Keratinocyte (primary cell): ENCODE measurements around the gene SMPD3. TPM values are rescaled to one million over a fixed set of nuclear protein-coding genes. Genes with fewer than 3 reads are reported as not detected.

ENCODE experiments used
- DNase-seq: peaks from one replicate; pipeline ENCODE4 v3.0.0-alpha.2; 2011; ENCODE audit warnings: low read depth, missing footprints, low spot score
- FAIRE-seq: peaks from 2 replicates; lab custom pipeline; 2011; peaks lifted over from hg19 to GRCh38; lab: Jason Lieb, UNC
- H2AFZ ChIP-seq: 2 replicates; pipeline ENCODE4 v1.6.0; 2012; ENCODE audit warnings: low read length, control low read depth, inconsistent platforms; ENCODE audit not compliant: control insufficient read depth
- H3K27ac ChIP-seq: 2 replicates; pipeline ENCODE4 v1.5.1; 2011; ENCODE audit warnings: low read length; ENCODE audit not compliant: control insufficient read depth, insufficient read depth
- H3K27me3 ChIP-seq: 3 replicates; pipeline ENCODE4 v1.6.0; 2011; ENCODE audit warnings: low read length; ENCODE audit not compliant: control insufficient read depth, insufficient read depth; ENCODE audit errors: extremely low read depth
- H3K36me3 ChIP-seq, 2 experiments: 2 replicates in 1 of 2; 3 replicates in 1 of 2; pipeline ENCODE4 v1.5.1; 2011; ENCODE audit warnings: low read length in 2 of 2, mild to moderate bottlenecking in 1 of 2; ENCODE audit not compliant: control insufficient read depth in 2 of 2, insufficient read depth in 2 of 2; ENCODE audit errors: extremely low read depth in 1 of 2
- H3K4me1 ChIP-seq: 3 replicates; pipeline ENCODE4 v1.5.1; 2011; ENCODE audit warnings: low read length; ENCODE audit not compliant: control insufficient read depth, insufficient read depth; ENCODE audit errors: extremely low read depth
- H3K4me2 ChIP-seq: 3 replicates; pipeline ENCODE4 v1.6.0; 2011; ENCODE audit warnings: low read depth, low read length; ENCODE audit not compliant: control insufficient read depth, insufficient read depth; ENCODE audit errors: extremely low read depth
- H3K4me3 ChIP-seq, 3 experiments: fragments of 200-600 bp in 1 of 3; sonication (generic) in 1 of 3; 2 replicates in 2 of 3; 3 replicates in 1 of 3; pipeline ENCODE4 v1.5.1; 2011 to 2016; ENCODE audit warnings: low read length in 3 of 3, mild to moderate bottlenecking in 3 of 3, control low read depth in 2 of 3, inconsistent platforms in 1 of 3, low read depth in 1 of 3, mixed read lengths in 1 of 3, mixed run types in 1 of 3, moderate library complexity in 1 of 3; ENCODE audit not compliant: control insufficient read depth in 2 of 3, insufficient read depth in 2 of 3; ENCODE audit errors: extremely low read depth in 1 of 3
- H3K79me2 ChIP-seq: 2 replicates; pipeline ENCODE4 v1.6.0; 2012; ENCODE audit warnings: low read length; ENCODE audit not compliant: control insufficient read depth, insufficient read depth
- H3K9ac ChIP-seq: 3 replicates; pipeline ENCODE4 v1.6.0; 2011; ENCODE audit warnings: low read length; ENCODE audit not compliant: control insufficient read depth, insufficient read depth; ENCODE audit errors: extremely low read depth
- H3K9me1 ChIP-seq: 3 replicates; pipeline ENCODE4 v1.6.0; 2011; ENCODE audit warnings: low read length; ENCODE audit not compliant: control insufficient read depth, insufficient read depth; ENCODE audit errors: extremely low read depth
- H3K9me3 ChIP-seq: 2 replicates; pipeline ENCODE4 v1.5.1; 2012; ENCODE audit warnings: low read depth, low read length; ENCODE audit not compliant: control insufficient read depth
- H4K20me1 ChIP-seq: 3 replicates; pipeline ENCODE4 v1.6.0; 2011; ENCODE audit warnings: low read length; ENCODE audit not compliant: control insufficient read depth, insufficient read depth; ENCODE audit errors: extremely low read depth
- CTCF ChIP-seq, 3 experiments: IDR thresholded peaks in 1 of 3; conservative IDR thresholded peaks in 1 of 3; optimal IDR thresholded peaks in 1 of 3; 2 replicates in 2 of 3; 3 replicates in 1 of 3; pipeline versions ENCODE3 to v1.5.1; 2011; ENCODE audit warnings: low read length in 3 of 3, mild to moderate bottlenecking in 3 of 3, moderate library complexity in 2 of 3, control low read depth in 1 of 3, inconsistent platforms in 1 of 3; ENCODE audit not compliant: insufficient read depth in 2 of 3; ENCODE audit errors: extremely low read depth in 1 of 3
- EZH2 ChIP-seq: IDR thresholded peaks from one replicate; pipeline ENCODE4 v1.6.1; 2012; ENCODE audit warnings: inconsistent platforms, mild to moderate bottlenecking, low read length, moderate library complexity
- dilution Hi-C: fragments of 300-500 bp; cut with MboI; formaldehyde crosslinking; loops from one replicate; pipeline ENCODE4 v1.7.0; 2020; ENCODE audit warnings: low sequenced_read_pairs; ENCODE audit not compliant: extremely low pct_ligation_motif_present
- polyA plus RNA-seq, 5 experiments: library from polyadenylated mRNA; depleted of rRNA in 3 of 5; stranded (reverse) in 3 of 5; stranded (forward) in 1 of 5; unstranded in 1 of 5; fragments of >200 nt; gene quantifications; 1 replicate in 1 of 5; 2 replicates in 3 of 5; 3 replicates in 1 of 5; pipeline versions ENCODE4 v1.2.1 to v1.2.3, GENCODE V29; 2011 to 2012; ENCODE audit warnings: missing spikeins in 2 of 5, low read depth in 1 of 5, low replicate concordance in 1 of 5

SMPD3 gene
- polyA plus RNA-seq, 1 donor (not counting 4 experiments of a cell fraction or from before 2014, with no cell fraction given): 0.34 TPM

- H3K27ac ChIP-seq: no peak overlapping the region
- H3K9ac ChIP-seq: no peak overlapping the region
- H4K20me1 ChIP-seq: no peaks in the 10 kb centered on the region
- FAIRE-seq (no peak), DNase-seq (no peak)
- no peaks in the 10 kb centered on the region for H3K9me1 ChIP-seq
- no peaks in the 10 kb centered on the region for H3K36me3 ChIP-seq
- no peak overlapping the region for H3K4me2 ChIP-seq
- no peaks in the 10 kb centered on the region for H3K79me2 ChIP-seq
- TF ChIP-seq CTCF (optimal IDR thresholded peaks at IDR 0.05 in 1 of 3, IDR thresholded peaks at IDR 0.05 in 1 of 3, conservative IDR thresholded peaks at IDR 0.05 in 1 of 3; ENCODE audit: extremely low read depth in 1 of 3, insufficient read depth in 2 of 3, low read length in 3 of 3): no peak
- no peak for TF ChIP-seq EZH2
- H3K9me3 ChIP-seq: no peaks in the 10 kb centered on the region
- dilution Hi-C loops: no loop called here
- no peak overlapping the region for H3K4me3 ChIP-seq
- no peak overlapping the region for H2AFZ ChIP-seq
- no peaks in the 10 kb centered on the region for H3K4me1 ChIP-seq
- peaks cover 4% of the 10 kb centered on the region for H3K27me3 ChIP-seq
These were observed 24.5 kb downstream of the SMPD3 start for GRCh38 chr16:68423771-68424170.

GRCh38 chr16:68422396-68422960 is 25.8 kb downstream of the SMPD3 start:
- Histone ChIP-seq H3K79me2 (no peaks in the 10 kb centered on the region), H3K4me1 (peaks cover 7% of the 10 kb centered on the region), H3K9me1 (no peaks in the 10 kb centered on the region), H3K4me2 (no peak overlapping the region), H3K27me3 (peaks cover 3% of the 10 kb centered on the region), H3K9ac (no peak overlapping the region), H3K9me3 (no peaks in the 10 kb centered on the region), H2AFZ (no peak overlapping the region), H3K27ac (no peak overlapping the region), H3K36me3 (no peaks in the 10 kb centered on the region), H4K20me1 (no peaks in the 10 kb centered on the region), H3K4me3 (no peak overlapping the region)
- no peak for TF ChIP-seq CTCF (optimal IDR thresholded peaks at IDR 0.05 in 1 of 3, IDR thresholded peaks at IDR 0.05 in 1 of 3, conservative IDR thresholded peaks at IDR 0.05 in 1 of 3; ENCODE audit: extremely low read depth in 1 of 3, insufficient read depth in 2 of 3, low read length in 3 of 3)
- TF ChIP-seq EZH2: no peak
- dilution Hi-C loops: no loop called here
- DNase-seq (no peak), FAIRE-seq (no peak)
